ENCODE data around the gene NTM.

DNA sequence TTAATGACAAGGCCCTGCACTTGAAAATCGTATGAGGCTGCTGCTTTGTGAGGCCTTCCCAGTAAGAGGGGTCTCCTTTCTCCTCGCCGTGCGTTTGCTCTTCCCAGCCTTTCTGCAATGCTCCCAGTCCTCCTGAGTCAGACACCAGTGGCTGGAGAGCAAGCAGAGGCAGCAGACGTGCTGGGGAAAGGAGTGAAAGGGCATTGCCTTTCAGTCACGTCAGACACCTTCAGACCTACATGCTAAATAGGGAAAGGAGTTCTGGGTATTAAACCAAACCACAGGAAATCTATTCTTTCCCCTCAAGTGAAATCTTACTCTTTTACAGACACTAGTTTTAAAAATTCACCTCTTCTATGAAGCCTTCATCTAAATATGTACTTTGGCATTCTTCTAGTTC is 274.8 kb downstream of the NTM start:
- no peak for TF ChIP-seq POLR2A (IDR thresholded peaks at IDR 0.05)
- TF ChIP-seq, protein P1, sequence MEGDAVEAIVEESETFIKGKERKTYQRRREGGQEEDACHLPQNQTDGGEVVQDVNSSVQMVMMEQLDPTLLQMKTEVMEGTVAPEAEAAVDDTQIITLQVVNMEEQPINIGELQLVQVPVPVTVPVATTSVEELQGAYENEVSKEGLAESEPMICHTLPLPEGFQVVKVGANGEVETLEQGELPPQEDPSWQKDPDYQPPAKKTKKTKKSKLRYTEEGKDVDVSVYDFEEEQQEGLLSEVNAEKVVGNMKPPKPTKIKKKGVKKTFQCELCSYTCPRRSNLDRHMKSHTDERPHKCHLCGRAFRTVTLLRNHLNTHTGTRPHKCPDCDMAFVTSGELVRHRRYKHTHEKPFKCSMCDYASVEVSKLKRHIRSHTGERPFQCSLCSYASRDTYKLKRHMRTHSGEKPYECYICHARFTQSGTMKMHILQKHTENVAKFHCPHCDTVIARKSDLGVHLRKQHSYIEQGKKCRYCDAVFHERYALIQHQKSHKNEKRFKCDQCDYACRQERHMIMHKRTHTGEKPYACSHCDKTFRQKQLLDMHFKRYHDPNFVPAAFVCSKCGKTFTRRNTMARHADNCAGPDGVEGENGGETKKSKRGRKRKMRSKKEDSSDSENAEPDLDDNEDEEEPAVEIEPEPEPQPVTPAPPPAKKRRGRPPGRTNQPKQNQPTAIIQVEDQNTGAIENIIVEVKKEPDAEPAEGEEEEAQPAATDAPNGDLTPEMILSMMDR (IDR thresholded peaks at IDR 0.05) = no peak
- TF ChIP-seq POLR2AphosphoS5 (IDR thresholded peaks at IDR 0.05) = no peak
- TF ChIP-seq EP300 (IDR thresholded peaks at IDR 0.05) = no peak
